ENCODE measurements around the gene FAM50A.
A peak's percentile ranks its signal among the peaks of the same experiment; 100 is the strongest.

Gene FAM50A

DNA sequence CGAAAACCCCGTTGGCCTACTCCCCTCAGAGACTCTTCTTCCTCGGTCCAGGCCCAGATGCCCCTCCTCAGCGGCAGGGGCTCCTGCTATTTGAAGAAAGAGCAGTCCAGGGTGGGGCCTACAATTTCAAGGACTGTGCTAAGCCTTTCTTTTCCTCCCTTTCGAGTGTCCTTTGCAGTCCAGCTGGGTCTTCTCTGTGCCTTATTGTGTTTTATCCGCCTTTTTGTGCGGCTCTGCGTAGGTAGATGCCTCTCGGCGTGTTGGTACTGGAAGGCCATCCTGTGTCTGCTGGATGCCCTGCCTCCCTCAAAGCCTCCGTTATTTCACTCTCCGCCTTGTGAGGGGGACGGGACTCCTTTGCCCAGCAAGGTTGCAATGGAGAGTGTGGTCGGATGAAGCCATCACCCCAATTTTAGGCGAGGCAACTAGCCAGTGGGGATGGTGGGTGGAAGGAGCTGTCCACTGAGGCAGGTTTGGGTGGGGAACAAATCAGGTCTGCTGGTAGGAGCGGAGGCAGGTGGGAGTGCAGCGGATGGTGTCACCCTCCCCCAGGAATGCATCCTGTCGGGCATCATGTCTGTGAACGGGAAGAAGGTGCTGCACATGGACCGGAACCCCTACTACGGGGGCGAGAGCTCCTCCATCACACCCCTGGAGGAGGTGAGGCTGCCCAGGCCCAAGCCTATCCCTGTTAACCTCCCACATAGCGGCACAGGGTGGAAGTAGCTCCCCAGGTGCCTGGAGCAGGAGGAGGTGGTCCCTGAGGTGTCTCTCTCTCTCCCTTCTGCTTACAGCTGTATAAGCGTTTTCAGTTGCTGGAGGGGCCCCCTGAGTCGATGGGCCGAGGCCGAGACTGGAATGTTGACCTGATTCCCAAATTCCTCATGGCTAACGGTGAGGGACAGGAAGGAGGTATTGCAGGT, 5.7 kb upstream of the FAM50A start:
- no peak for DNase-seq (ENCODE audit: low spot score)
- no peak for FAIRE-seq

DNA sequence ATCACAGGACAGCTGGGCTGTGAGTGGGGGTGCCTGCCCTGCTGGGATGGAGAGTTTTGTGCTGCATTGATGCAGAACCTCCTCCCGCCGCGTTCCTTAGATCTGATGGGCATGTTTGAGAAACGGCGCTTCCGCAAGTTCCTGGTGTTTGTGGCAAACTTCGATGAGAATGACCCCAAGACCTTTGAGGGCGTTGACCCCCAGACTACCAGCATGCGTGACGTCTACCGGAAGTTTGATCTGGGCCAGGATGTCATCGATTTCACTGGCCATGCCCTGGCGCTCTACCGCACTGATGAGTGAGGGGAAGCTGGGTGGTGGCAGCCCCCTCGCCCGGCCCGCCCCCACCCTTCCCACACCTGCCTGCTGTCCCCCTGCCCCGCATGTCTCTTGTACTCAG, 4.1 kb upstream of the FAM50A start:
- DNase-seq (ENCODE audit: low spot score) = no peak
- no peak for FAIRE-seq

DNA sequence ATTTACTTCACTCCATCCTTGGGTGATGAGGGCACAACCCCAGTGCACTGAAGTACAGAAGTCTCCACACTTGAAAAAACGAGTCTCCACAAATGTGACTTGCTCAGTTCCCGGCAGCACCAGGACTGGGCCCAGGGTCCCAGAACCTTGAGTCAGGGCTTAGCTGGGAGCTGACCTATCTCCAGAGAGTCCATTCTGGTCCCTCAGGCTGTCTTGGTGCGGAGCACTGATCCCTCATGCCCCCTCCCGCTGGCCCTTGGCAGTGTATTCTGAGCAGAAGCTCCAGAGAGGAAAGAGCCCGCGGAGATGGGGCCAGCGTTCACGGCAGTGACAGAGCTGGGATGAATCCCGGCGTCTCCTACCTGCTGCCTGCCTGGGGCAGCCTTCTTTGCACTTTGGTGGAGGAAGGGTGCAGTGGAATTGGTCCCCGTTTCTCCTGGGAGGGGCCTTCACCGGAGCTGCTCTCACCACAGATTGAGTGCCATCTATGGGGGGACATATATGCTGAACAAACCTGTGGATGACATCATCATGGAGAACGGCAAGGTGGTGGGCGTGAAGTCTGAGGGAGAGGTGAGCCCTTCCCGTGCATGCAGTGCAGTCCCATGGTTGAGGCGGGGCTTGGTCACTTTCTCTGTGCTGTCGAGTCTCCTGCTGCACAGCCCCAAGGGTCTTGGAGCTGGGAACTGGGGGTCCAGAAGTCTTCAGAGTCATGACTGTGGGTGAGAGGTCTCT, 3.2 kb upstream of the FAM50A start:
- FAIRE-seq = no peak
- no peak for DNase-seq (ENCODE audit: low spot score)

DNA sequence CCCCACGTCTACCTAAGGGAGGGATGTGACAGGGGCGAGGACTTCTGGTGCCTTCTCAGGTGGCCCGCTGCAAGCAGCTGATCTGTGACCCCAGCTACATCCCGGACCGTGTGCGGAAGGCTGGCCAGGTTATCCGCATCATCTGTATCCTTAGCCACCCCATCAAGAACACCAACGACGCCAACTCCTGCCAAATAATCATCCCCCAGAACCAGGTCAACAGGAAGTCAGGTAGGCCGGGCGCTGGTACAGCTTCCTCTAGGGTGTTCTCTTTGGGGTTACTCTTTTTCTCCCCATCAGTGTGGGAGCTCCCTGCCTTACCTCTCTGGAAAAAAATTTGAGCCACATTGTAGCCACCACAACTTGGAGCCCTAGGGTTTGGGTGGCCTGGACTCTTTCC, 2.4 kb upstream of the FAM50A start:
- no peak for DNase-seq (ENCODE audit: low spot score)
- no peak for FAIRE-seq

DNA sequence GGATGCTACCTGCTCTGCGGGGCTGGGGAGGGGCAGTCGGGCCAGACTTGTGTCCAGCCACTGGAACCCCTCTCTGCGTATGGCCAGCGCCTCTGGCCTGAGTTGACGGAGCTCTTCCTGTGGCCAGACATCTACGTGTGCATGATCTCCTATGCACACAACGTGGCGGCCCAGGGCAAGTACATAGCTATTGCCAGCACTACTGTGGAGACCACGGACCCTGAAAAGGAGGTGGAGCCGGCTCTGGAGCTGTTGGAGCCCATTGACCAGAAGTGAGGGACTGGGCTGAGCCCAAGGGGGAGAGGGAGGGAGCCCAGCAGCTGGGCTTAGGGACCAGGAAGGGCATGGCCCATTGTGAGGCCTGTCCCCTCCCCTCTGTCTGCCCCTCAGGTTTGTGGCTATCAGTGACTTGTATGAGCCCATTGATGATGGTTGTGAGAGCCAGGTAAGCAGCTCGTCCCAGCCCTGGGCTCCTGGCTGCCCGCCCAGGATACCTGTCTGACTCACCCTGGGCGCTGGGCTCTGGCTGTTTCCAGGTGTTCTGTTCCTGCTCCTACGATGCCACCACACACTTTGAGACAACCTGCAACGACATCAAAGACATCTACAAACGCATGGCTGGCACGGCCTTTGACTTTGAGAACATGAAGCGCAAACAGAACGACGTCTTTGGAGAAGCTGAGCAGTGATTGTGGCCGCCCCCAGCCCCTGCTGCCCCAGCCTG, 1.8 kb upstream of the FAM50A start:
- no peak for DNase-seq (ENCODE audit: low spot score)
- FAIRE-seq = no peak

DNA sequence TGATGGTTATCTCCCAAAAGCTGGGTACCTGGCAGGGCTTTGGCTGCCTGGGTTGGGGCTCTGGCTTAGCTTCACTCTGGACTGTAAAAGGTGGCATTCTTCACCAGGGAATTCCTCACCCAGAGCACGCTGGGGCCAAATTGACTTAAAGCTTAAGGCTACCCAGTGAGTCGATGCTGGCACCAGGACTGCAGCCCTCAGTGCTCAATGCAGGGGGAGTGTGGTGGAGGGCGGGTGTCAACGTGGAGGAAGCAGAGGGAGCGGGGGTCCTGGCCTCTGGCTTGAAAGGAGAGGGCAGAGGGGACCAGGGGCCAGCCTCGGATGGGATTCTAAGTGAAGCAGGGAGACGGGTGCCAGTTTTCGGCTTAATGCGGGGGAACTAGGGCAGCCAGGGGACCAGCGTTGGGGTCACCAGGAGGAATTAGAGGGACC, 446 bp upstream of the FAM50A start:
- DNase-seq (ENCODE audit: low spot score) (no peak), FAIRE-seq (no peak)

DNA sequence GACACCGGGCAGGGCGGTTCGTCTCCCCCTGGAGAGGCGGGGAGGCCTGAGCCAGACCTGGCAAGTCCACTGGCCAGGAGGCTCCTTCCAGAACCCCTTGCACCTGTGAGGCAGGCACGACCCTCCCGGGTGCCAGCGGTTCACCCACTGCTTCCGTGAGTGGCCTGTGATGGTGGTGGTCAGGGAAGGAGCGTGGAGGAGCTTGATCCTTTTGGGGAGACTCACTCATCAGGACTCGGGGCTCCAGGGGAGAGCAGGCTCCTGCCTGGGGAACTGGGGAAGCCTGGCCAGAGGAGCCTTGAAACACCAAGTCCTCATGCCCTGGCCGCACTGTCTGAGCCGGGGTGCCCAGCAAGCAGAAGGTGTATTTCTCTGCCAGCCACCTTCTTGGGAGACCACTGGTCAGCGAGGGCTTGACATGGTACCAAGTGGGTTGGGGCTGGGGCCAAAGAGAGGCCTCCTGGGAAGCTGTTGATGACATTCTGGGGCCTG, 860 bp downstream of the FAM50A start:
- FAIRE-seq = no peak
- DNase-seq (ENCODE audit: low spot score) = no peak

DNA sequence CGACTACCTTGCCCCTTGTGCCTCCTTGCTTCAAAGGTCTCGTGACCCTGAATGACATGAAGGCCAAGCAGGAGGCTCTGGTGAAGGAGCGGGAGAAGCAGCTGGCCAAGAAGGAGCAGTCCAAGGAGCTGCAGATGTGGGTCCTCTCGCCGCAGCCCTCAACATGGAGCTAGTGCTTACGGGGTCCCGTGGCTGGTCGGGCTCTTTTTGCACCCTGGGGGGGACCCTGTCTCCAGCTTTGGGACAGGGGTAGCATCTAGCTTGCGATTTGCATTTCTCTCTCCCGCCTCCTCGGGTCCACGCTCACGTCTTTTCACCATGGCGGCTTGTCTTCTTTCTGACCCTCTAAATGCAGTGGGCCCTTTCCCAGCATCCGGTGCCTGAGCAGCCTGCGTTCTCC, 1.8 kb downstream of the FAM50A start:
- DNase-seq (ENCODE audit: low spot score) (no peak), FAIRE-seq (no peak)

DNA sequence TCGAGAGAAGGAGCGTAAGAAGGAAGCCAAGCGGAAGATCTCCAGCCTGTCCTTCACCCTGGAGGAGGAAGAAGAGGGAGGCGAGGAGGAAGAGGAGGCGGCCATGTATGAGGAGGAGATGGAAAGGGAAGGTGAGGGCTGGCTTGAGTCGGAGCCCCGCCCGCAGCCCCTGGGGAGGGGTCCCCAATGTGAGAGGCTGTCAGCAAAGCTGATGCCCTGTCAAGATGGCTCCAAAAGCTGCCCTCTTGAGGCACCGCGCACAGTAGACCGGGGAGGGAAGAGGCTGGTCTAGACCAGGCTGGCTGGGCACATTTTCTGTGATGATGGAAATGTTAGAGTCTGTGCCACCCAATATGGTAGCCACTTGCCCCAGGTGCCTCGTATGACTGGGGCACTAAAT, 2.5 kb downstream of the FAM50A start:
- FAIRE-seq (no peak), DNase-seq (ENCODE audit: low spot score) (no peak)

DNA sequence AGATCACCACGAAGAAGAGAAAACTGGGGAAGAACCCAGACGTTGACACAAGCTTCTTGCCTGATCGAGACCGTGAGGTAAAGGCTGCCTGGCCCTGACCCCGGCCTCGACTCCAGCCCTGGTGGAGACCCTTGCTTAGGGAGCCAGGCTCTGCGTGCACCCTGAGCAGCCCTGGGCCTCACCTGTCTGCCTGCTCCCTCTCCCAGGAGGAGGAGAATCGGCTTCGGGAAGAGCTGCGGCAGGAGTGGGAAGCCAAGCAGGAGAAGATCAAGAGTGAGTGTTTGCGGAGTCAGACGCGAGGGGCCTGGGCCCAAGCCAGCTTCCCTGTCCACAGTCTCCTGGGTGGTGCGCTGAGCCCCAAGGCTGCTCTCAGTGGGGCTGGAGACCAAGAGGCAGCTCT, 4.5 kb downstream of the FAM50A start:
- FAIRE-seq = no peak

DNA sequence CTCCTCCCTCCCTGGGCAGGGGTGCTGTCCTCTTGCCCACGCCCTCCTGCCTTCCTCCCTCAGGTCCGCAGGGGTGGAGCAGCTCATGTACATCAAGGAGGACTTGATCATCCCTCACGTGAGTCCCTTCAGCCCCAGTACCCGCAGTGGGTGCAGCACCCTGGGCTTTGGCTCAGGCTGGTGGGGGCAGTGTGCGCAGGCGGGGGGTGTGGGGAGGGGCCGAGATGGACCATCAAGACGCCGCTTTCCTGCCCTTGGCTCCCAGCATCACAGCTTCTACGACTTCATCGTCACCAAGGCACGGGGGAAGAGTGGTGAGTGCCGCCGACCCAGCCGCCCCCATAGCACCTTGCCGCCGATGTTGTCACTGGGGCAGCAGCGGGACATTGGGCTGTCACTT, 5.7 kb downstream of the FAM50A start:
- FAIRE-seq = no peak

More for the DNA sequence above, 4.5 kb downstream of the FAM50A start:
- DNase-seq (ENCODE audit: low spot score) = no peak

DNA sequence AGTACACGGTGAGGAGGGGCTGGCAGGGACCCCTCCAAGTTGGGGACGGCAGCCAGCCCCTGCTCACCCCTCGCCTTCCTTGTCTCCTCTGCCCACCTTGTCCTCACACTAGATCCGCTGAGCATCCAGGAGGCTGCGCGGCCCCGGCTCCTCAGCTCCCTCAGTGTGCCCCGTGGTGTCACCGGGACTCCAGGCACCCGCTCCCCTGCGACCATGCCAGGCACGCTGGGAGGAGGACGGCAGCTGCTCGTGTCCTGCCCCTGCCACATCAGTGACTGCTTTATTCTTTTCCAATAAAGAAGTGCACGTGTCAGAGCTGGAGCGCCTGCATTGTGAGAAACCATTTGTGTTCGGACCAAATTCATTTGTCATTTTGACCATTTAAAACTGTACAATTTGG, 6.4 kb downstream of the FAM50A start:
- DNase-seq (ENCODE audit: low spot score) (no peak), FAIRE-seq (no peak)

More for the DNA sequence above, 5.7 kb downstream of the FAM50A start:
- DNase-seq (ENCODE audit: low spot score) = no peak

DNA sequence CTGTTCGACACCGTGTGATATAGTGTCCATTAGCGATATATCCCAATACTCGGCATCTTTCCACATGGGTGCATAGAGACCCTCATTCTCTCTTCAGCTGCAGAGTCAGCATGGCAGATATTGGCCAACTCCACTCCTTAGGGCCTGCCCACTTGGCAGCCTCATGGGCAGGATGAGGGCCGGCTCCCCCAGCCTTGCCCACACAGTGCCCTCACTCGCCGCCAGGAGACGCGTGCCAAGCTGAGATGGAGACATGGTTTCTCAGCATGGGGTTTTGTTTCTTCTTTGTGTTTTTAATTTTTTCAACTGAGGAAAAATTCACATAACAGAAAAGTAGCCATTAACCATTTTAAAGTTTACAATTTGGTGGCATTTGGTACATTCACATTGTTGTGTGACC, 8.9 kb downstream of the FAM50A start:
- FAIRE-seq = no peak
- DNase-seq (ENCODE audit: low spot score) = no peak

DNA sequence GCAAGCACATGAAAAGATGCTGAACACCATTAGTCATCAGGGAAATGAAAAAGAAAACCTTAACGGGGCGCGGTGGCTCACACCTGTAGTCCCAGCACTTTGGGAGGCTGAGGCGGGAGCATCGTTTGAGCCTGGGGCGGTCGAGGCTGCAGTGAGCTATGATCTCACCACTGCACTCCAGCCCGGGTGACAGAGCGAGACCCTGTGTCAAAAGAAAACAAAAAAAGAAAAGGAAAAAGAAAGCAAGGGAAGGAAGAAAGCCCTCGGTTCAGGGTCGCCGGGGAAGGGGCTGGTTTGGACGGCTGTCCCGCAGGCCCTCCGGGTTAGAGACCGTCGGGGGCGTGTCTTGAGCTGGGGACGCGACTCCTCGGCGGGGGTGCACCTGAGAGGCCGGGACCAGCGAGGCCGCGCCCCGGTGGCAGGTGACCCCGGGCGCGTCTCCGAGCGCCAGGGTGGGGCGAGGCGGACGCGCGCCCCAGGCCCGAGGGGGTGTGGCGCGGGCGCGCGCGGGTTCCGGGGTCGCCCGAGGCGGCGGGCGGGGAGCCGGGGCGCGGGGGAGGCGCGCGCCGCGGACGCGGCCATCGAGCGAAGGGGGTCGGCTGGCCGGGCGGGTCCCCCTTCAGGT, 13.7 kb downstream of the FAM50A start:
- FAIRE-seq (no peak), DNase-seq (ENCODE audit: low spot score) (no peak)

DNA sequence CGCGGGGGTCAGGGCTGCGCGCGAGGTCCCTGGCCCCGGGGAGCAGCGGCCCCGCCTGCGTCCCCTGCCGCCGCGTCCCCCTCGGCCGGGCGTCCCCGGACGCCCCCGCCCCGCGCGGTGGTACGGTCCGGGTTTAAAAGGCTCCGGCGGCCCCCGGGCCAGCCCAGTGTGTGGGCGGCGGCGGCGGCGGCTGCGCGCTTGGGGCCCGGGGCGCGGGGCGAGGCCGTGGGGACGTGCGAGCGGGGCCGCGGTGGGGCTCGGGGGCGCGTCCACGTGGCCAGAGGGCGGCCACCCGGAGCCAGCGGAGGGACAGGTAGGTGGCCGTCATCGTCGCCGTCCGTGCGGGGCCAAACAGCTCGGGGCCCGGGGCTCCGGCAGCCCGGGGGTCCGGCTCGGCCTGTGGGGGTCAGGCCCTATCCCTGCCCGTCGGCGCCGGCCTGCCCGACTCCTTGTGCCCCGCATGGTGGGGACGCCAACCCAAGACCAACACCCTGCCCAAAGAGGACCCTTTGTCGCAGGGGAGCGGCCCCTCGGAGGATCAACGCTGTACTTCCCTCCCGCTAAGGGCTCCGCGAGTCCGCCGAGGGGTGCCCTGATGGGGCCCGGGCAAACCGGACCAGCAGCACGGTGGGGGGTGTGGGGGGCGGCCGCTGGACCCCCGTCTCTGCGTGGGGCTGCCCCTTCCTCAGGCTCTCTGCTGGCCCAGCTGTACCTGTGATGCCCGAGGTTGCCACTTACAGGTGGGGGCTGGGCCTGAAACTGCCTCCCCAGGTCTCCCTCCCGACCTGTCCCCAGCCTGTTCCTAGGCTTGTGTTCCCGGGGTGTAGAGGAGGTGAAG, 14.4 kb downstream of the FAM50A start, which contains the start of gene PLXNA3:
Gene PLXNA3, plus strand, starts transcription at position 166 of the 838 bp plus-strand sequence. CDS start 1,903 bp downstream, outside the sequence.
- DNase-seq (ENCODE audit: low spot score) = no peak

DNA sequence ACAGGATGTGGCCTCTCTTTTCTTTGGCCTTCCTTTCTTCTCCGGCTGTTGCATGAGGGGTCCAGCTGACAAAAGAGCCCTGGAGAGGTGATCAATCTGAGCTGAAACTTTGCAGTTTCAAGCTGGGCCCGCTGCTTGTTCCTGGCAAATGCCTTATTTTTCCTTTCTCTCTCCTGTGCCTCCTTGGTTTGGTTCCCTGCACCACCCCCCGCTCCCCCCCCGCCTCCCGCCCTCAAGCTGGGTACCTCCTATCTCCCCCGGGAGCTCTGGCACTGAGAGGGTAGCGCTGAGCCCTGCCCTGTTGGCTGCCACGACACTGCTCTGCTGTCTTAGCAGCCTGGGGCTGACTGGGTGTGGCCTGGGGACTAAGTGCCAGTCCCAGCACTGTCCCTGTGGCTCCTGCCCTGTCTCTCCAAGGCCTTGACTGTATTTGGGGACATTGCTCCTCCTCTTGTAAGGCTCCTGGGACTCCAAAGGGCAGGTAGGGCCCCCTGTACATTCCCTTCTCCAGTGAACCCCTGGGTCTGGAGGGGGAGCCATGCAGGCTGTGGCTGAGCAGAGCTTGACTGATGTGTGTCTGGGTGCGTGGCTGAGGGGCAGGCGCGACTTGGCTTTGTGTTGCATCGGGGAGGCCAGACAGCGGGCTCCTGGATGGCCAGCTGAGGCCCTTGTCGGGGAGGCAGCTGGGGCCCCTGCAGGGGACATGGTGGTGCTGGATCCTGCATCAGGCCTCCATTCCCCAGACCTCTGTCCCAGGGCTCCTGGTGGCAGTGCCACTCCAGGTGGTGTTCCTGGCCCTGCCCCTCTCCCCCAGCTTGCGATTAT, 15.2 kb downstream of the FAM50A start:
- FAIRE-seq (no peak), DNase-seq (ENCODE audit: low spot score) (peak; percentile 27)

More for the DNA sequence above, 14.4 kb downstream of the FAM50A start, which contains the start of gene PLXNA3:
- no peak for FAIRE-seq

DNA sequence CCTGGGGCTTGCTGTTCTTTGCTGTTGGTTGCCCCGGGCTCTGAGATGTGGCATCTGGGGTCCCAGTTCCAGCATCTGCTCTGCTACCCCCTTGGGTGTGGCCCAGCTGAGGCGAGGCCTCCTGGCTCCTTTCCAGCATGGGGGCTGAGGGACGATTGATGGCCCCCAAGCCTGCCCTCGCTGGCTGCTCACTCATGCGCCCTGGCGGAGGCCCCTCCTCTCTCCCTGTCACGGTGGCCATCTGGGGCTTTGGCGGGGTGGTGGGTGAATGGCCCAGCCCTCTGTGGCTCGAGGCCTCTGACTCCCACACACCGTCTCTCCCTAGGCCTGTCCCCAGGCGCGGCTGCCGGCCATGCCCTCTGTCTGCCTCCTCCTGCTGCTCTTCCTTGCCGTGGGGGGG, 15.9 kb downstream of the FAM50A start:
- DNase-seq (ENCODE audit: low spot score) (no peak), FAIRE-seq (no peak)

DNA sequence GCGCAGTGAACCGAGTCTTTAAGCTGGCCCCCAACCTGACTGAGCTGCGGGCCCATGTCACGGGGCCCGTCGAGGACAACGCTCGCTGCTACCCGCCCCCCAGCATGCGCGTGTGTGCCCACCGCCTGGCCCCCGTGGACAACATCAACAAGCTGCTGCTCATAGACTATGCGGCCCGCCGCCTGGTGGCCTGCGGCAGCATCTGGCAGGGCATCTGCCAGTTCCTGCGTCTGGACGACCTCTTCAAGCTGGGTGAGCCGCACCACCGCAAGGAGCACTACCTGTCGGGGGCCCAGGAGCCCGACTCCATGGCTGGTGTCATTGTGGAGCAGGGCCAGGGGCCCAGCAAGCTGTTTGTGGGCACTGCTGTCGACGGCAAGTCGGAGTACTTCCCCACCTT, 16.4 kb downstream of the FAM50A start:
- DNase-seq (ENCODE audit: low spot score) = no peak
- FAIRE-seq = no peak

DNA sequence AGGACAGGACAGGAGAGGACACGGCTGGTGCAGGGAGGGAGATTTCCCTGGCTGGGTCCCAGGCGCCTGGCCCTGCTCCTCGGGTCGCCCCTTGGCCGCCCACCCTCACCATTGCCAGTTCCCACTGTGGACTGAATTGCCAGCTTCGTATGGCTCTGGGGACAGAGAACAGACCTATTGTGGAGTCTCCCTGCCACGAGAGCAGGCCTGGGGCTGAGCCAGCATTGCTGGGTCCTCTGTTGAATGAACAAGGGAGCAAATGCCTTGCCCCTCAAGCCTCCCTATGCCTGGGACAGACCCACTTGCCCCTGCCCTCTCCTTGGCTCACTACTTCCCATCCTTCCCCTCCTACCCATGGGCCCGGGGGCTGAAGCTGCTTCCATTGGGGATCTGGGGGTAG, 18.5 kb downstream of the FAM50A start:
- DNase-seq (ENCODE audit: low spot score) (no peak), FAIRE-seq (no peak)

All from RCC 7860 (cell line).